ENCODE measurements around the gene ROCK2.
"Not testable (repeated sequence)": the region's sequence is repeated elsewhere in the genome, so short reads cannot be mapped to it uniquely, and the experiment has no call there.

ROCK2 gene

DNA sequence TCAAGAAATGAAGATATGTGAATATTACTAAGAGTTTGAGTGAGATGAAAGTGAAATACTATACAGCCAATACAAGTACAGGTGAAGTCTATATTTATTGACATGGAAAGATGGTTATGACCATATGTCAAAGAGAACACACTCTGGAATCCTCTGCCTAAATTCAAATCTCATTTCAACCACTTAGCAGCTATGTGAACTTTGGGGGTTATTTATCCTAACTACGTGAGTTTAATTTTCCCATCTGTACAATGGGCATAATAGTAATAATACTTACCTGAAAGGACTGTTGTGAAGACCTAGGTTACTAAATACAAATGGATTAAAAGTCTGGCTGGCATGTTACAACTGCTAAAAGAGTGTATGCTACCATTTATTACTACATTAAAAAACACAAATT is 79.6 kb downstream of the ROCK2 start:
- DNase-seq (ENCODE audit: low read depth), result no peak

DNA sequence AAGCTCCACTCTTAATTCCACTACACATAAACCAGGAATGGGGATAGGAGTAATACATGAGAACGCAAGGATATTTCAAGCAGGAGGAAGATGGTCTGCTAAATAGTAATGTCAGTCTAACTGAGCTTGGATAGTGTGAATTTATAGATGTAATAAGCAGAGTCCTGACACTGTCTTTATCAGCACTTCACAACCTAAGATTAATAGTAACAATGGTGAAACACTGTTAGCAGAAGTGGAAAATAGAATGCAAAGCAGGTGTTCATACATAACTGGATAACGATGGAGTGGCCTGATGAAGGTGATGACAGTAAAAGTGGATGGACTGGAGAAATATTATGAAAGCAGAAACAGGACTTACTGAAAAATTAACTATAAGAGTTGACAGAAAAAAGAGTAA is 80.4 kb downstream of the ROCK2 start:
- DNase-seq (ENCODE audit: low read depth), result no peak

DNA sequence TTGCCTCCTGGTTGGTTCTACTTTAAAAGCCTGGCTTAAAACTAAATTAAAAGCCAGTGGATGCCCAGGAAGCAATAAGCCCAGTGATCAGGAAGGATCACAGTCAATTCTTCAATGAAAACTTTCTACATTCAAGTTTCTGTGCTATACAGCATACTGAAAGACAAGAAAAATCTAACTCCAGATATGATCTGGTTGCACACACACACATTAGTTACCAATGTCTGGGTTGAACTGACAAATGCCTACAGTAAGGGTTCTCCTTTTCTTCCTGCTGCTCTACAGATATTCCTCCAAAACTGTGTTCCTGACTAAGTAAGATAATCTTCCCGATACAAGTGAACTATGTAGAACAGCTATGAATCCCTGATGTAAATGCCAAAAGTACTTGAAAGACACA is 81.3 kb downstream of the ROCK2 start:
- no peak for DNase-seq (ENCODE audit: low read depth)

DNA sequence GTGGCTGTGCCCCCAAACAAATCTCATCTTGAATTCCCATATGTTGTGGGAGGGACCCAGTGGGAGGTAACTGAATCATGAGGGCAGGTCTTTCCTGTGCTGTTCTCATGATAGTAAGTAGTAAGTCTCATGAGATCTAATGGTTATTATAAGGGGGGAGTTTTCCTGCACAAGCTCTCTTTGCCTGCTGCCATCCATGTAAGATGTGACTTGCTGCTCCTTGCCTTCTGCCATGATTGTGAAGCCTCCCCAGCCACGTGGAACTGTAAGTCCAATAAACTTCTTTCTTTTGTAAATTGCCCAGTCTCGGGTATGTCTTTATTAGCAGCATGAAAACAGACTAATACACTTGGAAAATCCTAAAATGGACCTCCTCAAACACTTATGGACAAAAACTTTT is 82.0 kb downstream of the ROCK2 start:
- DNase-seq (ENCODE audit: low read depth), result not testable (repeated sequence)

DNA sequence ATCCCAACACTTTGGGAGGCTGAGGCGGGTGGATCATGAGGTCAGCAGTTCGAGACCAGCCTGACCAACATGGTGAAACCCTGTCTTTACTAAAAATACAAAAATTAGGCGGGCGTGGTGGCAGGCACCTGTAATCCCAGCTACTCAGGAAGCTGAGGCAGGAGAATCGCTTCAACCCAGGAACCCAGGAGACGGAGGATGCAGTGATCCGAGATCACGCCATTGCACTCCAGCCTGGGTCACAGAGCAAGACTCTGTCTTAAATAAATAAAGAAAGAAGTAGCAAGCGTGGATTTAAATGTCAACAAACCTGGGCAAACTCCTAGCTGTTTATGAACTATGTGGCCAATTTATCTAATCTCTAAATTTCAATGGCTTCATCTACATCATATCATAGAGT is 82.9 kb downstream of the ROCK2 start:
- not testable (repeated sequence) for DNase-seq (ENCODE audit: low read depth)

DNA sequence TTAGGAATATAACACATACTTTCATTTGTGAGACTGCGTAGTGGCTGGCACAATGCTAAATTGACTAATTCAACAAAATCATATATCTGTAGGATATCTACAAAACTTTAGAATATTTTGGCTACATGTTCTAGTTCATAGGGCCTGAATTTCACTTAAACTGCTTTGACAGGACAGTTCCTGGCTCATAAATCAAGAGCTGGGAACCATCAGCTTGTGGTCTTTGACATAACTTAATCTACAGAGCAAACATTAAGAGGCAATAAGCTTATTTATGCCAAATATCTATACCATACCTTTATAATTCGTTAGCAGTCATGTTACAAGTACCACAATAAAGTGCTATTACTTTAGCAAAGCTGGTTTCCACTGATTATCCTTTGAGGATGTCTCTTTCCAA is 83.5 kb downstream of the ROCK2 start:
- DNase-seq (ENCODE audit: low read depth), result no peak

DNA sequence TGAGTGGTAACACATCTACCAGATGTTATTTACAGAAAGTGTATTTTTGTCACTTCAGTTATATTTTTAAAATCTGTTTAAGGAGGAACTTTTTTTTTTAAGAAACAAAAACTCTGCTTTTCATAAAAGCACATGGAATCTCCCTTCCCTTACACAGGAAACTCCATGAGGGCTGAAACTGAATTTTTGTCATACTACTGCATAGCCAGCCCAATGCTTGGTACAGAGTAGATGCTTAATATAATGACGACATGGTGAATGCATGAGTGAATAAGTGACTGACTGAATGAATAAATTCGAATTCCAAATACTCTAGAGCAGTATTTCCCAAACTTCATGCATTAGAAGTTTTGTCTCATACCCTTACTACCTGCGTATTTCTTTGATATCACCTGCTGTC is 86.5 kb downstream of the ROCK2 start:
- no peak for DNase-seq (ENCODE audit: low read depth)

DNA sequence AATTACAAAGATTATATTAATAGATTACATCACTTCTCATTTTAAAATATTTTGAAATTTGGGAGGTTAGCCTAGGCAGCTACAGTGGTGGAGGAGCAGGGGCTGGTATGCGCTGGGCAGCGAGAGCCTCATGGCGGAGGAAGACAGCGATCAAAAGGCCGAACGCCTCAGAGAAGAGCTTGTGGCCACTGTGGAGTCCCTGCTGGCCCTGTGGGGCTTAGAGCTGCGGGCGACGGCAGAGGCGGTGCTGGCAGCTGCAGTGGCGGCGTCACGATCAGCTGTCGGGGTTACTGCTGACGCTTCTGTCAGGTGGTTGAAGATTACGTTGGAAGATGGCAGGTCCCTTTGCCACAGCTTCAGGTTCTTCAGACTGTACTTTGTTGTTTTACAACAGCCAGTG is 87.4 kb downstream of the ROCK2 start:
- DNase-seq (ENCODE audit: low read depth), result no peak

DNA sequence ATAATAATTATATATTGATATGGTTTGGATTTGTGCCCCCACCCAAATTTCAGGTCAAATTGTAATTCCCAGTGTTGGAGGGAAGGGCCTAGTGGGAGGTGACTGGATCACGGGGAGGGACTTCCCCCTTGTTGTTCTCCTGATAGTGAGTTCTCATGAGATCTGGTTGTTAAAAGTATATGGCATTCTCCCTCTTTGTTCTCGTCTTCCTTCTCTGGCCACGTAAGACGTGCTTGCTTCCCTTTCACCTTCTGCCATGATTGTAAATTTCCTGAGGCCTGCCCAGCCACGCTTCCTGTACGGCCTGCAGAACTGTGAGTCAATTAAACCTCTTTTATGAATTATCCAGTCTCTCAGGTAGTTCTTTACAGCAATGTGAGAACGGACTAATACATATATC is 88.3 kb downstream of the ROCK2 start:
- no peak for DNase-seq (ENCODE audit: low read depth)

DNA sequence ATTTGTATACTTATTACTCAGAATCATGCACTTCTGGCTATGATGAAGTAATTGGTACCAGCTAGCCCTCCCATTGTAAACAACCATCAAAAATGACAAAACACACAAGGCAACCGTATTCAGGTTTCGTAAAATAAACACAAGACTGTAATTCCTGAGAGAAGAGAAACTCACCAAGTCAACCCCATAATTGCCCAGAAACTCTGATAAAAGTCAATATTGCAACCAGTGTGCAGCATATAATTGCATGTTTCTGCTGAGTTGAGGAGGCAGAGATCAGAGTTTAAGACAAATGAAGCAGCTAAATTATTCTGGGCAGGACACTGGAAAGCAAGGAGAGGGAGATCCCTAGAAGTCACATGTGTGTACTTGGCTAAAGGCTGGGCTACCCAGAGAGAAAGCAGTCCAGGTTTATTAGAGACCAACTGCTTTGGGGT is 90.3 kb downstream of the ROCK2 start:
- DNase-seq (ENCODE audit: low read depth), result no peak

DNA sequence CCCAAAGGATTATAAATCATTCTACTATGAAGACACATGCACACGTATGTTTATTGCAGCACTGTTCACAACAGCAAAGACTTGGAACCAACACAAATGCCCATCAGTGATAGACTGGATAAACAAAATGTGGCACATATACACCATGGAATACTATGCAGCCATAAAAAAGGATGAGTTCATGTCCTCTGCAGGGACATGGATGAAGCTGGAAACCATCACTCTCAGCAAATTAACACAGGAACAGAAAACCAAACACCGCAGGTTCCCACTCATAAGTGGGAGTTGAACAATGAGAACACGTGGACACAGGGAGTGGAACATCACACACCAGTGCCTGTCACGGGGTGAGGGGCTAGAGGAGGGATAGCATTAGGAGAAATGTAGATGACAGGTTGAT is 92.0 kb downstream of the ROCK2 start:
- not testable (repeated sequence) for DNase-seq (ENCODE audit: low read depth)

DNA sequence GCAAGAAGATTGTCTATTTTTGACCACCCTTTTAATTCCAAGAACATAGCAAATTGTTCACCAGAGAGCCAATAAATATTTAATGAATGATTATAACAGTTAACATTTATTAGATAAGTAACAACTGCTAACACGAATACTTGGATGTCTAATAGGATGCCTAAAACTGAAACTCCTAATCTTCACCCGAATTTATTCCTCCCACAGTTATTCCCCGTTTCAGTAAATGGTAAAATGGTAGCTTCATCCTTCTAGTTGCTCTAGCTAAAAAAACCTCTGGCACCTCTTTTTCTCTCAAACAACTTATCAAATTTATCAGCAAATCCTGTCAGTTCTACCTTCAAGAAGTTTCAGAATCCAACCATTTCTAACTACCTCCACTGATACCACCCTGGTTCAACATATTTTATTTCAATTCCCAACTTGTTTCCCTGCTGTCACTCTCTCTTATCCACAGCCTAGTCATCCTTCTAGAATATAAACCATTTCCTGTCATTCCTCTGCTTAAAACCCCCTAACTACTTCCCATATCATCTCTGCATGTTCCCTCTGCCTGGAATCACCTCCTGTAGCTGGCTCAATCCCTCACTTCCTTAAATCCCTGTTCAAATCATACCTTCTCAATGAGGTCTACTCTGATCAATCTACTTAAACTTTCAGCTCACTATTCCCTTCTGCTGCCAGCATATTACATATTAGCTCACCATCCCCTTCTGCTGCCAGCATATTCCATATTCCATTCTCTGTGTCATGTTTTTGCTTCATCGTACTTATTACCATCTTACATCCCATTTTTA is 93.8 kb downstream of the ROCK2 start:
- no peak for DNase-seq (ENCODE audit: low read depth)

DNA sequence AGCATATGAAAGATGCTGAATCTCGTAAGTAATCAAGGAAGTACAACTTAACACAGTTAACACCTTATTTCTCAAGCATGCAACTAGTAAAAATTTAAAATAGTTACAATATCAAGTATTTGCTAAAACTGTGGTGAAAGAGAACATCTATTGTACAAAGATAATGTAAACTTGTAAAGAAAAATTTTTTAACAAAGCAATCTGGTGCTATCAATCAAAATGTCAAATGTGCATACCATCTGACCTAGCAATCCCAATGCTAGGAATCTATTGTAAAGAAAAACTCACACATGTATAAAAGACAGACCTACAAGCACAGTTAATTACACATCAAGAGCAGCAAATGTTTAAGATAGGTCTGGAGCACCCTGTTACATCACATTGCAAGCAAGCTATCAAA is 99.1 kb downstream of the ROCK2 start:
- DNase-seq (ENCODE audit: low read depth), result no peak

DNA sequence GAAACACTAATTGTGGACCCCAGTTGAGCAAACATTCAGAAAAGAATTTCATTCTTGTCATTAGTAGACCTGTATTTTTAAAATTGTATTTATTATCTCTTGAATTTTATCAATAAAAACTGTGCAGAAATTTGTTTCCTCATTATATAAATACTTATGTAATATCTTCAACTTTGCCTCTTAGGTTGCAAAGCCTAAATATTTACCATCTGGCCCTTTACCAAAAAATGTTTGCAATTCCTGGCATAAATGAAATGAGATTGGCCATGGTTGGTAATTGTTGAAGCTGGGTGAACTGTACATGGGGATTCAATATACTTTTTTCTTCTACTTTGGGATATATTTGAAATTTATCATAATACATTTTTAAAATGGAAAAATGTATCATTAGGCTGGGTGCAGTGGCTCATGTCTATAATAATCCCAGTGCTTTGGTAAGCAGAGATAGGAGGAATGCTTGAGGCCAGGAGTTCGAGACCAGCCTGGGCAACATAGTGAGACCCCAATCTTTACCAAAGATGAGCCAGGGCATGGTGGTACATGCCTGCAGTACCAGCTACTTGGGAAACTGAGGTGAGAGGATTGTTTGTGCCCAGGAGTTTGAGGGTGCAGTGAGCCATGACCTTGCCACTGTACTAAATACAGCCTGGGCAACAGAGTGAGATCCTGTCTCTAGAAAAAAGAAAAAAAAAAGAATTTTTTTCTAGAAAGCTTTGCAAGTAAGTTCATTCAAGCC is 100.2 kb downstream of the ROCK2 start:
- DNase-seq (ENCODE audit: low read depth), result no peak

DNA sequence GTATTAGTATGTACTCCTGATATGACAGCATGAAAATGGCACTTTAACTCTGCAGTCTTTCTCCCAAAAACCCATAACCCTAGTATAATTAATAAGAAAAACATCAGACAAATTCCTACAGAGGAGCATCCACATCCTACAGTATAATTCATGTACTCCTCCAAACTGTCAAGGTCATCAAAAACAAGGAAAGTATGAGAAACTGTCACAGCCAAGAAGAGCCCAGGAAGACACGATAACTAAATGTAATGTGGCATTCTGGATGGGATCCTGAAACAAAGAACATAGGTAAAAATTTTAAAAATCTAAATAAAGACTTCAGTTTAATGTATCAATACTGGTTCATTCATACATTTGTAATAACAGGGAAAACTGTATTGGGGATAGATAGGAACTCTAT is 100.9 kb downstream of the ROCK2 start:
- DNase-seq (ENCODE audit: low read depth), result no peak

DNA sequence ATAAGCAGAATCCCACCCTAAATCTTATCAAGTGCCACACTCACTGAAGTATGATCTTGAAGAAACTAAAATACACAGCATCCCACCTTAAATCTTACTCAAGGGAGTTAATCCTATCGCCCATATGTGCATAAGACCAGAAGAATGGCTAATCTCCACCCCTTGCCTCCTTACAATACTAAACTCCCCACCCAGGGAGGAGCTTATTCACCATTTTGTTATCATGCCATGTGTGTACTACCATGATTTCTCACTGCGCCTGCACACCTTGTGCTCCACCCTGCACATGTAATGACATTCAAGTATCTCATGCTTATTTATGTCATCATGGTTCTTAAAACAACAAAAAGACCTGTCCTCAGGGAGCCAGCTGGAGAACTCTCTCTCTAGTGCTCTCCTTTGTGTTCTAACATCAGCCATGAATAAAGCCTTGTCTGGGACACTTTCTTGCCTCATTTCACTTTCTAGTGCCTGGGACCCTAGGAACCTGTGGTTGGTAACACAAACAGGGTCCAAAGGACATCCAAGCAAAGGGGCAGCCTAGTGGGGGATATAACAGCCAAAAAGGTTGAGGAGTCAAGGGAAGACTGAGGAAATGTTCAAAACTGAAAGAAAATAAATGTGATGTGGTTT is 101.8 kb downstream of the ROCK2 start:
- no peak for DNase-seq (ENCODE audit: low read depth)

DNA sequence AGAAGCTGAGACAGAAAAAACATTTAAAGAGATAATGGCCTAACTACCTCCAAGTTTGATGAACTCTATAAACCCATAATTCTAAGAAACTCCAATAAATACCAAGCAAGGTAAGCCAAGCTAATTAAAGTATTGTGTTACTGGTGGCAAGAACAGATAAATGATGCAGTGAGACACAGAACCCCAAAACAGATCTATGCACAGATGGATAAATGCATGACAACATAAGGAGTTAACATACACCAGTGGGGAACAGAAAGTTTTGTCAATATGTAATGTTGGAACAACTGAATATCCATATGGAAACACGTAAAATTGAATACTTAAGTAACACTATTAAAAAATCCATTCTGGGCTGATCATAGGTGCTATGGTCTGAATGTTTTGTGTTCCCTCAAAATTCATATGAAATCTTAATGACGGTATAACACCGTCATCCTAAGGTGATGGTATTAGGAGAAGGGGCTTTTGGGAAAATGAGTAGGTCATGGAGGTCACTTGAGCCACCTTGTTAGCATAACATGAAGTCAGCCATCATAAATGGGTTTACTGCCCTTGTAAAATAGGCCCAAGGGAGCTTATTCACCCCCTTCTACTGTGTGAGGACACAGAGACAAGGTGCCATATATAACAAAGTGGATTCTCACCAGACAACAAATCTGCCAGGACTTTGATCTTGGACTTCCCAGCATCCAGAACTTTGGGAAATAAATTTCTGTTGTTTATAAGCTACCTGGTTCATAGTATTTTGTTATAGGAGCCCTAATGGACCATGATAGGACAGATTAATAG is 102.8 kb downstream of the ROCK2 start:
- no peak for DNase-seq (ENCODE audit: low read depth)

DNA sequence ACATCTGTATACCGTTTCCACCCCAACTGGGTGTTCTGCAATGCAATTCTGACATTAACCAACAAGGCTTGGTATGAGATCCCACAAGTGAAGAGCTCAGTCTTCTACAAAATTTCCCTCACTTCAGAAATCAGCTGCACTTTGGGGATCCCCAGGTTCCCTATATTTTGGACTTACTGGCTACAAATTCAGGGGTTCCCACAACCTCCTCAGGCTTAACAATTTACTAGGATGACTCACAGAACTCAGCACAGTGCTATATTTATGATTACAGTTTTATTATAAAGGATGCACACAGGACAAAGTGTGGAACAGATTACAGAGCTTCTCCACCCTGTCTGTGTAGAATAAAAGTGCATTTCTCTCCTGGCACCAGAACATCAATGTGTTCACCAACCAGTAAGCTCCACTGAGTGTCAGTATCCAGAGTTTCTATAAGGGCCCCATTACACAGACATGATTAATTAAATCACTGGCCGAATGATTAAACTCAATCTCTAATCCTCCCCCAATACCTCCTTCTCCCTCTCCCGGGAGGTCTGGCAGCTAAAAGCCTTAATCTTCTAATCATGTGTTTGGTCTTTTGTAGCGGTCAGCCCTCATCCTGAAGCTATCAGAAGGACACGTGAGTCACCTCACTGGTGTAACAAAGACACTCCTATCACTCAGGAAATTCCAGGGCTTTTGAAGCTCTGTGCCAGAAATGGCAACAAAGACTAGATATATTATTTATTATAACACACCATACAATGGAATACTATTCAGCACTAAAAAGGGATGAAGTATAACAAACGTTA is 104.6 kb downstream of the ROCK2 start:
- no peak for DNase-seq (ENCODE audit: low read depth)

DNA sequence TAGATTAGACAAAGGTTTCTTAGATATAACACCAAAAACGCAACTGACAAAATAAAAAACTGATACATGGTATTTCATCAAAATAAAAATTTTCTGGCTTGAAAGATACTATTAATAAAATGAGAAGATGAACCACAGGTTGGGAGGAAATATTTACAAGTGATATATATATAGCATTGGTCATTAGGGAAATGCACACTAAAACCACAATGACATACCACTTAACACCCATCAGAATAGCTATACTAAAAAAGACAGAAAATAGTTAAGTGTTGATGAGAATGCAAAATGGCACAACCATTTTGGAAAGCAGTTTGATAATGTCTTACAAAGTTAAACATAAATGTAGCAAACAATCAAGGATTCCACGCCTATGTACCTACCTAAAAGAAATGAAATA is 105.3 kb downstream of the ROCK2 start:
- no peak for DNase-seq (ENCODE audit: low read depth)

DNA sequence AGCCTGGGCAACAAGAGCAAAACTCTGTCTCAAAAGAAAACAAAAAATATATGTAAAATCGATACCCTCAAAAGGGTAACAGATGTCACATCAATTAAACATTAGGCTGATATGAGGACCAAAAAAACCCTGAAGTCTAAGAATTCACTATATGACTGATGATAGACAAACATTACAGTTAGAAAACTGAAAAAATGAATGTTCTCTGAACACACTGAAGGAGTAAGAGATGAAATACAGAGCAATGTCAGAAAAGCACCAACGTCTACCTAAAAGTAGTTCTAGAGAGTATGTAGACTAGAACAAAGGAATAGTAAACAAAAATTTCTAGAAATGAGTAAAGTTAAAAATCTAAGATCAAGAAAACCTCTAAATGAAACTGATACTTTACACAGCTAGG is 107.3 kb downstream of the ROCK2 start:
- DNase-seq (ENCODE audit: low read depth), result no peak

DNA sequence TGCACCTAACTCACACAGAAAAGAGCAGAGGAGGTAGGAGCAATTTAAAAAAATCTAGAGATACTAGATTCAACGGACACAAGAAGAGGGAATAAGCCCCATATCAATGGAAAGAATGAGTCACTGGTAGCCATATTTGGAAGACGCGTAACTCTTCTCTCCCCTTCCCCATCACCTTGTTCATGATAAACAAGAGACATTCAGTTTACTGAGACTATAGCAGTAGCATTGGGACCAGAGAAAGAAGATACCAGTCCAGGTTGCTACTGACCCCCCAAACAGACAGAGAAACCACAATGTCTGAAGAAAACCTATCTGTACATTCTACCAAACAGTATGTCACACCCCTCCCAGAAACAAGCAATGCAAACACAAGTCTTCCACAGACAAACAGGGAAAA is 108.1 kb downstream of the ROCK2 start:
- DNase-seq (ENCODE audit: low read depth), result no peak

Measured in T follicular helper cell (primary cell).